AG04449 (cell line): Measurements from ENCODE around the gene IGF1R.

ENCODE experiments used
- CTCF ChIA-PET: fragments of 350-600 bp; formaldehyde crosslinking; extraction: SDS; loops from one replicate; lab custom pipeline; 2021; ENCODE audit warnings: antibody characterized with exemption; lab: Yijun Ruan, JAX
- POLR2A ChIA-PET: fragments of 400-600, 350-600 bp; formaldehyde crosslinking; extraction: SDS; loops from one replicate; lab custom pipeline; 2020; ENCODE audit warnings: antibody characterized with exemption, inconsistent platforms; lab: Yijun Ruan, JAX
- DNase-seq: peaks from one replicate; pipeline ENCODE4 v3.0.0-alpha.2; 2010; ENCODE audit warnings: low read depth, low spot score
- H3K4me3 ChIP-seq: 2 replicates; pipeline ENCODE4 v1.5.1; 2011; ENCODE audit warnings: low read depth, mild to moderate bottlenecking, control low read depth, low read length
- TF ChIP-seq, protein P1 (sequence below): IDR thresholded peaks from one replicate; pipeline ENCODE4 v1.5.1; 2011; ENCODE audit warnings: mild to moderate bottlenecking, moderate library complexity, low read length, control low read depth, inconsistent platforms; ENCODE audit not compliant: insufficient read depth; ENCODE audit errors: missing control alignments

Gene IGF1R

DNA sequence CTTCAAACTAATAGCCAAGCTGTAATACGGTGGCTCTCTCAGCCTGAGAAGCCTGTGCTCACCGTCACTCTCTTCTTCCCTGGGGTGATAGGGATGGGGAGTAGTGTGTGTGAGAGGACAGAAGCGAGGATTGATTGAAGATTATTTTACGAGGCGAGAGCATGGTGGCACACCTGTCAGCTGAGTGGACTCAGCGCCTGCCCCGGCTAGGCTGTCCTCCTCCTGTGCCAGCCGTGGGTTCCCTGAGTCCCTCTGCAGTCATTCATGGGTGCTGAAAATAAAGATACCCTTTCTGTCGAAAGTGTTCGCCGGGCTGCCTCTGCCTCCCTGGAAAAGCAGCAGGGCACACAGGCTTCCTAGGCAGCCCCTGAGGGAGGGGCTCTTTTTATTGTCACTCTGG is 235.1 kb downstream of the IGF1R start:
- no peak for DNase-seq
- ChIA-PET POLR2A (no interaction called here), CTCF (interaction anchor here (1.2 to 7.6 kb wide), 7 partner anchors 9 to 363 kb away, joined by 4 to 49 read pairs (median 41); no protein-coding TSS in a partner anchor)
- TF ChIP-seq, protein P1, sequence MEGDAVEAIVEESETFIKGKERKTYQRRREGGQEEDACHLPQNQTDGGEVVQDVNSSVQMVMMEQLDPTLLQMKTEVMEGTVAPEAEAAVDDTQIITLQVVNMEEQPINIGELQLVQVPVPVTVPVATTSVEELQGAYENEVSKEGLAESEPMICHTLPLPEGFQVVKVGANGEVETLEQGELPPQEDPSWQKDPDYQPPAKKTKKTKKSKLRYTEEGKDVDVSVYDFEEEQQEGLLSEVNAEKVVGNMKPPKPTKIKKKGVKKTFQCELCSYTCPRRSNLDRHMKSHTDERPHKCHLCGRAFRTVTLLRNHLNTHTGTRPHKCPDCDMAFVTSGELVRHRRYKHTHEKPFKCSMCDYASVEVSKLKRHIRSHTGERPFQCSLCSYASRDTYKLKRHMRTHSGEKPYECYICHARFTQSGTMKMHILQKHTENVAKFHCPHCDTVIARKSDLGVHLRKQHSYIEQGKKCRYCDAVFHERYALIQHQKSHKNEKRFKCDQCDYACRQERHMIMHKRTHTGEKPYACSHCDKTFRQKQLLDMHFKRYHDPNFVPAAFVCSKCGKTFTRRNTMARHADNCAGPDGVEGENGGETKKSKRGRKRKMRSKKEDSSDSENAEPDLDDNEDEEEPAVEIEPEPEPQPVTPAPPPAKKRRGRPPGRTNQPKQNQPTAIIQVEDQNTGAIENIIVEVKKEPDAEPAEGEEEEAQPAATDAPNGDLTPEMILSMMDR: no peak
- H3K4me3 ChIP-seq: no peak overlapping the region

- ChIA-PET CTCF (interaction anchor here (0.7 to 7.6 kb wide), 7 partner anchors 8 to 238 kb away, joined by 3 to 49 read pairs (median 7); no protein-coding TSS in a partner anchor), POLR2A (no interaction called here)
- DNase-seq: no peak
- TF ChIP-seq, protein P1: no peak
- H3K4me3 ChIP-seq: no peak overlapping the region
These were observed 236.6 kb downstream of the IGF1R start for GRCh38 chr15:98884894-98885293.

GRCh38 chr15:98887976-98888375 is 239.6 kb downstream of the IGF1R start:
- CTCF ChIA-PET: interaction anchor here (0.9 to 2.2 kb wide), 3 partner anchors 11 to 189 kb away, joined by 3 to 6 read pairs (median 5); no protein-coding TSS in a partner anchor

DNA sequence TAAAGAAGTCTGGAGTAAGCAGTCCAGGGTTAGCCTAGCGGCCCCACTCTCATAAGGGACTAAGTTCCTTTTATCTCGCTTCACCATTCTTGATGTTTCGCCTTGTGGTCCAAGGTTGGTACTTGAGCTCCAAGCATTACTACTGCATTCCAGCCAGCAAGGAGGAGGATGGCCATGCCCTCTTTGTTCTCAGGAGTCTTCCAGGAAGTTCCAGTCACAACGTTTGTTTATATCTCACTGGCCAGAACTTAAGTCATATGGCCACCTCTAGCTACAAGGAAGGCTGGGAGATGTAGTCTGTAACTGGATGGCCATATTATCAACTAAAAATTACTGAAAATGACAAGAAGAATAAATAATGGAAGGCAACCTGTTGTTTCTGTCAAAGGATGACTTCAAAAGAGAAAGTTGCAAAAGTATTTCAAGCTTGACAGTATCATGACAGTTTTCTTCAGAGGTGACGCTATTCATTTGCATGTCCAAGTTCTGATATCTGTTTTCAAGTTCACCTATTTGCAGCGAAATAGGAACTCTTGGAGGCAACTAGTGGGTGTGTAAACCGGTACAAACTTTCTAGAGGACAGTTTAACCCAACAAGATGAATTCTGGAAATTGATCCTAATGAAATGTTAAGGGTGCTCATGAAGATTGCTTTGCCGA is 240.6 kb downstream of the IGF1R start:
- TF ChIP-seq, protein P1: no peak
- POLR2A ChIA-PET: interaction anchor here (2.3 kb wide), 1 partner anchor 33 kb away, joined by 11 read pairs; no protein-coding TSS in a partner anchor
- CTCF ChIA-PET: interaction anchor here (0.9 to 2.9 kb wide), 6 partner anchors 8 to 188 kb away, joined by 3 to 16 read pairs (median 6); no protein-coding TSS in a partner anchor
- DNase-seq: no peak
- H3K4me3 ChIP-seq: no peak overlapping the region

More at GRCh38 chr15:98887976-98888375, 239.6 kb downstream of the IGF1R start:
- H3K4me3 ChIP-seq: no peak overlapping the region
- POLR2A ChIA-PET: no interaction called here
- DNase-seq: no peak
- TF ChIP-seq, protein P1: no peak

- ChIA-PET CTCF (interaction anchor here (1.8 to 2.9 kb wide), 5 partner anchors 9 to 187 kb away, joined by 5 to 16 read pairs (median 7); no protein-coding TSS in a partner anchor), POLR2A (interaction anchor here (1.0 to 2.3 kb wide), 3 partner anchors 11 to 34 kb away, joined by 3 to 11 read pairs (median 3); no protein-coding TSS in a partner anchor)
These were observed 241.8 kb downstream of the IGF1R start for GRCh38 chr15:98889930-98890695.

More at GRCh38 chr15:98889930-98890695, 241.8 kb downstream of the IGF1R start:
- peak; percentile 69 for DNase-seq
- TF ChIP-seq, protein P1: no peak
- H3K4me3 ChIP-seq: peak overlapping the region; percentile 21
